Dedifferentiated amniotic fluid mesenchymal stem cell (primary cell): Measurements from ENCODE around the gene ZNF443.
"Not testable (repeated sequence)": the region's sequence is repeated elsewhere in the genome, so short reads cannot be mapped to it uniquely, and the experiment has no call there.

ENCODE experiments used
- DNase-seq: peaks from one replicate; pipeline ENCODE4 v3.0.0-alpha.2; 2016; ENCODE audit errors: extremely low spot score

ZNF443 gene

GRCh38 chr19:12417273-12417672, 23.5 kb downstream of the ZNF443 start:
- DNase-seq = not testable (repeated sequence)

- no peak for DNase-seq
Measured at GRCh38 chr19:12411893-12412292, 28.9 kb downstream of the ZNF443 start.

- DNase-seq = peak; percentile 92
Measured at GRCh38 chr19:12400633-12401502, 40.0 kb downstream of the ZNF443 start, which contains the start of gene ZNF799. ZNF799 (minus strand) TSS chr19:12401271; CDS start chr19:12401070, 201 bp downstream.

DNA sequence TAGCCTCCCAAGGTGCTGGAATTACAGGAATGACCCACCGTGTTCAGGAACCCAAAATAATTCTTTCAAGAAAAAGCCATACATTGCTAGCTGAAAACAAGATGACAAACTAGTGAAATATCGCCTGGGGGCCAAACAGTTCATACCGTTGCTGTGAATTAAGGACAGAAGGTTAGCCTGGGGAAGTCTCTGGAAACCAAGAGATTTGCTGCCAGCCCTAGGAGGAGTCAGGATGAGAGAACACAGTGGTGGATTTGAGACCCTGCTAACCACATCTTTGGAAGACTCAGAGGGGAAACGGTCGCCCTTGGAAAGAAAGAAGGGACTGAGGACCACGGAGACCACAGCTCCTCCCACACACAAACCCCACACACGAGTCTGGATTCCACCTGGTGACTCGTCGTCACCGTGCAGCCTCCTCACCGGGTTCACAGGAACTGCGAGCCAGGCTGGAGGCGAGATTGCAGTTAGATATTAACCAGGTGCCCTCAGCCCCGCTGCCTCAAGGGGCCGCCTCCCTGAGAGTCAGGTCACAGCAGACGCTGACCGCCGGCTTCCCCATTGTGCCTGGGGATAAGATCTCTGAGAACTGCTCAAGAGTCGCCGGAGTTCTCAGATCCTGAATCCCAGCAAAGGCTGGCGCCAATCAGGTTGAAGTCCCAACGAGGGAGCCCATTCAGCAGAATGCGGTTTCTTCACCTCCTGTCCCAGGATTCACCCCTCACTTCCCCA, 40.8 kb downstream of the ZNF443 start:
- DNase-seq = not testable (repeated sequence)

DNA sequence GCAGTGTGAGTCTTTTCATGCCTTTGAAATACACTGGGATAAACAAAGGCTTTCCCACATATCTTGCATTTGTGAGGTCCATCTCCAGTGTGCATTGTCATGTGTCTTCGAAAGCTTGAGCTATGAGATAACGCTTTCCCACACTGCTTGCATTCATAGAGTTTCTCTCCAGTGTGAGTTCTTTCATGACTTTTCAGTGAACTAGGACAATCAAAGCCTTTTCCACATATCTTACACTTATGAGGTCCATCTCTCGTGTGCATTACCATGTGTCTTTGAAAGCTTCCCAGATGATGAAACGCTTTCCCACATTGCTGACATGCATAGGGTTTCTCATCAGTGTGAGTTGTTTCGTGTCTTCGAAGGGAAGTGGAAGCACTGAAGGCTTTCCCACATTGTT, 49.7 kb downstream of the ZNF443 start:
- DNase-seq = not testable (repeated sequence)

DNA sequence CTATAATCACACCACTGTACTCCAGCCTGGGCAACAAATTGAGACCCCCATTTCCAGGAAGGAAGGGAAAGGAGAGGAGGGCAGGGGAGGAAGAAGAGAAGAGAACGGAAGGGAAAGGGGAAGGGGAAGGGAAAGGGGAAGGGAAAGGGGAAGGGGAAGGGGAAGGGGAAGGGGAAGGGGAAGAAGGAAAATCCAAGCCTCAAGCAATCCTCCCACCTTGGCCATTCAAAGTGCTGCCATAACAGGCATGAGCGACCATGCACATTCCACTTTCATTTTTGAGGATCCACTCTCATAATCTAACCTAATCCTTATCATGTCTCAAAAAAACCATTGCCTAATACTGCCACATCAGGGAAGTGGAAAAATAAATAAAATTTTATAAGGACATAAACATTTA, 54.5 kb downstream of the ZNF443 start:
- not testable (repeated sequence) for DNase-seq

DNA sequence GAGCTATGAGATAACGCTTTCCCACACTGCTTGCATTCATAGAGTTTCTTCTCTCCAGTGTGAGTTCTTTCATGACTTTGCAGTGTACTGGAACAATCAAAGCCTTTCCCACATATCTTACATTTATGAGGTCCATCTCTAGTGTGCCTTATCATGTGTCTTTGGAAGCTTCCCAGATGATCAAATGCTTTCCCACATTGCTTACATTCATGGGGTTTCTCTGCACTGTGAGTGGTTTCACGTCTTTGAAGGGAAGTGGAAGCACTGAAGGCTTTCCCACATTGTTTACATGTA, 60.4 kb downstream of the ZNF443 start:
- DNase-seq = no peak

GRCh38 chr19:12379732-12380443, 60.9 kb downstream of the ZNF443 start:
- no peak for DNase-seq
